ENCODE results near the gene B4GALT1. TPM values are rescaled to one million over a fixed set of nuclear protein-coding genes. Genes with fewer than 3 reads are reported as not detected.
A peak's percentile ranks its signal among the peaks of the same experiment; 100 is the strongest.

Gene B4GALT1
- total and polyA plus RNA-seq, 2 of the 8 experiments (the other 6 are each of a cell fraction or from before 2014, with no cell fraction given) = 12.8 to 18.2 TPM

DNA sequence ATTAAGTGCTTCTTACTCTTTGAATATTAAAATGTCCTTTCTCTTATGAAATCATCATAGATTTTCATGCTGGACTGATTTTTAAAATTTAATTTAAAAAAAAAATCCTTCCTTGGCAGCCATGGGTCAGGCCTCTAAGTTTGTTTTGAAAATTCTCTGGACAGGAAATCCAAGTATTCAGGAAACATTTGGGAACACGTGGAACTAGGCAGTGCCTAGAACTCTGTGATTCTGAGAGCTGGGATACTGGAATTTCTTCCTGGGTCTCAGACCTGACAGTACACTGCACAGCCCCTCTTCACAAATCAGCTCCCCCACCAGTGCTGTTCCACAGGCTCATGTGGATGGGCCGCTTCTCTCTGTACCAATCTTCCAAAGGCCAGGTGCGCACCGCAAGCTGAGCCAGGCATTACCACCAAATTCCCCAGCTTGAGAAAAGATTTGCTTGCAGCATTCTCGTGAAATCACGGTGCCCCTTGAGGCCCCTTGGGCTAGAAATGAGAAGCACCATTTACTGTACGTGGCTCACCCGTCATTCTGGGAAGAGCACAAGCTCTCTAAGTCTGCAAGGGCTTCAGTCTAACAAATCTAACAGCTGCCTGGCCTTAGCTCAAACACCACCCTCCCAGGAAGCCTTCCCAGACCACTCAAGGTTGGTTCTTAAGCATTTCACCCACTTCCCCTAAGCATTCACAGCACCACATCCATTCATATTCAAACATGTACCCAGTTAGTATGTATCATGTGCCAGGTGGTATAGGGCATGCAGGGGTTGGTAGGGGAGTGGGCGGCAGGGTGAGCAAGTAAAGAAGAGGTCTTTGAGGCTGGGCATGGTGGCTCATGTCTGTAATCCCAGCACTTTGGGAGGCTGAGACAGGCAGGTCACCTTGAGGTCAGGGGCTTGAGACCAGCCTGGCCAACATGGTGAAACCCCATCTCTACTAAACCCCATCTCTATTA is 26.5 kb downstream of the B4GALT1 start:
- Histone ChIP-seq H2BK5ac (ENCODE audit: low read depth, low read length) (no peak overlapping the region), H3K4me1 (replicated peaks in 1 of 4; ENCODE audit: control insufficient read depth in 3 of 4, insufficient read depth in 4 of 4, low read length in 3 of 4) (peaks cover 0 to 5% (median 1%) of the 10 kb centered on the region in 4 experiments; a peak in 5 of 7 replicates), H3K79me1 (ENCODE audit: low read depth, low read length) (peaks cover 1% of the 10 kb centered on the region; the same call in 1 of the 2 replicates), H3K23ac (ENCODE audit: insufficient read length) (no peak overlapping the region), H3K9ac (replicated peaks in 1 of 4; ENCODE audit: extremely low read depth in 1 of 4, low read depth in 3 of 4, low read length in 3 of 4) (no peak overlapping the region), H4K91ac (replicated peaks; ENCODE audit: insufficient read length, low read length) (no peak overlapping the region), H3K4ac (replicated peaks; ENCODE audit: insufficient read length, low read depth, low read length) (no peak overlapping the region), H3K79me2 (ENCODE audit: control insufficient read depth in 1 of 2, insufficient read depth in 2 of 2, low read length in 2 of 2) (no peaks in the 10 kb centered on the region; a peak in 1 of 4 replicates), H3K27ac (ENCODE audit: low read depth, low read length) (no peak overlapping the region), H2BK12ac (ENCODE audit: low read depth, low read length) (no peak overlapping the region), H3K56ac (replicated peaks; ENCODE audit: insufficient read length, low read depth, low read length) (no peak overlapping the region), H2BK20ac (ENCODE audit: low read length) (no peak overlapping the region), H2BK15ac (ENCODE audit: low read length) (no peak overlapping the region), H3K4me3 (ENCODE audit: extremely low read depth in 1 of 4, insufficient read depth in 2 of 4, low read depth in 3 of 4, low read length in 4 of 4) (no peak overlapping the region), H3K9me3 (ENCODE audit: insufficient read depth in 2 of 2, low read depth in 1 of 2, low read length in 1 of 2) (no peaks in the 10 kb centered on the region), H4K5ac (ENCODE audit: insufficient read length, low read depth, low read length) (no peak overlapping the region), H2BK120ac (replicated peaks; ENCODE audit: low read depth, low read length) (no peak overlapping the region), H2AK5ac (ENCODE audit: low read depth, low read length) (no peak overlapping the region), H2AFZ (ENCODE audit: low read length) (no peak overlapping the region), H3K14ac (ENCODE audit: insufficient read length) (no peak overlapping the region), H3K36me3 (ENCODE audit: control insufficient read depth in 2 of 4, insufficient read depth in 4 of 4, low read length in 3 of 4) (no peaks in the 10 kb centered on the region), H3K27me3 (replicated peaks in 1 of 4; ENCODE audit: control insufficient read depth in 3 of 4, extremely low read depth in 1 of 4, insufficient read depth in 3 of 4, low read length in 3 of 4) (no peaks in the 10 kb centered on the region), H3K23me2 (ENCODE audit: low read depth, low read length) (no peaks in the 10 kb centered on the region), H4K20me1 (replicated peaks in 1 of 2; ENCODE audit: control insufficient read depth in 1 of 2, insufficient read depth in 2 of 2, low read length in 2 of 2) (peaks cover 0 to 2% of the 10 kb centered on the region in 2 experiments), H3K4me2 (ENCODE audit: insufficient read depth in 1 of 2, low read depth in 2 of 2, low read length in 2 of 2) (no peak overlapping the region), H3K18ac (ENCODE audit: extremely low read depth, low read length) (no peak overlapping the region), H4K8ac (ENCODE audit: extremely low read depth, insufficient read depth, low read length) (peak overlapping the region; percentile 35)
- POLR2A ChIA-PET (ENCODE audit: partially characterized antibody) = interaction anchor here (1.0 to 1.6 kb wide), 3 partner anchors 11 to 64 kb away, joined by 3 to 5 read pairs (median 3); partner anchors contain the start of gene SMU1
- no peak for TF ChIP-seq CHD1 (IDR thresholded peaks at IDR 0.05; ENCODE audit: low read depth, low read length)
- TF ChIP-seq CEBPB (IDR thresholded peaks at IDR 0.05; ENCODE audit: low read depth, low read length) = no peak
- no peak for TF ChIP-seq BACH1 (IDR thresholded peaks at IDR 0.05; ENCODE audit: low read length)
- no peak for TF ChIP-seq SIRT6 (IDR thresholded peaks at IDR 0.05; ENCODE audit: low read length)
- TF ChIP-seq SAP30 (IDR thresholded peaks at IDR 0.05; ENCODE audit: insufficient read depth, insufficient replicate concordance, low read length) = no peak
- TF ChIP-seq TEAD4 (IDR thresholded peaks at IDR 0.05; ENCODE audit: low read depth, low read length) = no peak
- 83% methylated on average over 9 of the region's 9 CpGs; no CpG with 5 or more reads in 1 of the 2 experiments for WGBS, 2 experiments (ENCODE audit: extremely low coverage in 1 of 2, insufficient coverage in 1 of 2, insufficient read length in 1 of 2, insufficient replicate concordance in 2 of 2, low coverage in 1 of 2, low lambda C conversion rate in 2 of 2, missing lambda C conversion rate in 1 of 2)
- DNase-seq (ENCODE audit: low read depth in 1 of 2, low spot score in 2 of 2) (no peak), FAIRE-seq (no peak)
- CTCF ChIA-PET (ENCODE audit: partially characterized antibody) = interaction anchor here (1.1 to 2.1 kb wide), 4 partner anchors 10 to 86 kb away, joined by 3 to 6 read pairs (median 4); no protein-coding TSS in a partner anchor
